Psoas muscle (tissue), 8 donors: Measurements from ENCODE around the gene ZBTB44. TPM values are rescaled to one million over a fixed set of nuclear protein-coding genes. Genes with fewer than 3 reads are reported as not detected.

Experiments
- ATAC-seq, 4 donors: fragments of 200-7000 bp; cut with Tn5 transposase; one replicate each; pipeline ENCODE4 v1.9.1; 2020; ENCODE audit warnings: moderate library complexity in 3 of 4, mild to moderate bottlenecking in 2 of 4
- DNase-seq, 2 donors: peaks; one replicate each; pipeline ENCODE4 v3.0.0-alpha.2; 2020
- H3K27ac ChIP-seq: fragments of 200-600 bp; one replicate; pipeline ENCODE4 v1.8.0; 2022
- H3K27me3 ChIP-seq, 3 donors: fragments of 200-600 bp in 1 of 3; one replicate each; pipeline versions ENCODE4 v1.6.1 to v1.8.0; 2013 to 2022; ENCODE audit warnings: low read length in 2 of 3, mild to moderate bottlenecking in 2 of 3, moderate library complexity in 1 of 3; ENCODE audit not compliant: insufficient read depth in 3 of 3
- H3K36me3 ChIP-seq, 2 donors: fragments of 200-600 bp in 1 of 2; one replicate each; pipeline versions ENCODE4 v1.6.1 to v1.8.0; 2013 to 2022; ENCODE audit warnings: low read depth in 1 of 2, mild to moderate bottlenecking in 1 of 2, moderate library complexity in 1 of 2; ENCODE audit not compliant: insufficient read depth in 1 of 2
- H3K4me1 ChIP-seq: fragments of 200-600 bp; one replicate; pipeline ENCODE4 v1.8.0; 2022
- H3K4me3 ChIP-seq: fragments of 200-600 bp; one replicate; pipeline ENCODE4 v1.8.0; 2022; ENCODE audit warnings: mild to moderate bottlenecking
- H3K9me3 ChIP-seq: fragments of 200-600 bp; one replicate; pipeline ENCODE4 v1.8.0; 2022
- CTCF ChIP-seq: fragments of 200-600 bp; IDR thresholded peaks from one replicate; pipeline ENCODE4 v1.8.0; 2022; ENCODE audit warnings: antibody characterized with exemption
- WGBS, 3 donors: extraction: QIAGEN DNeasy Blood & Tissue Kit; methylation state at CpG; one replicate each; pipeline versions ENCODE4 v1.1.6 to v1.1.7; 2013; 5-methylcytosine and 5-hydroxymethylcytosine counted together
- intact Hi-C, 2 donors: fragments of 100-400 bp; cut with DNase I; formaldehyde crosslinking; loops; one replicate each; pipeline versions ENCODE4 v1.11.0 to v1.14.2; 2022
- polyA plus RNA-seq, 3 donors: library from polyadenylated mRNA; stranded (reverse); fragments of 200-250 nt; gene quantifications; one replicate each; pipeline ENCODE4 v1.2.3, GENCODE V29; 2013
- total RNA-seq, 4 donors: library from RNA; stranded (reverse); fragmentation: NEBNext Ultra II Directional in 2 of 4; extraction: Animal tissue kit (Norgen Biotek cat#: 25700) in 2 of 4; gene quantifications; one replicate each; pipeline versions ENCODE4 v1.2.1 to v1.2.4, GENCODE V29; 2021 to 2023
- donor health status: healthy with polysubstance abuse.
- donor health status: DM: no; HTN: no; CAD: no; lungs with moderate emphysema.
- donor health status: Bipolar disorder and iron deficiency.
- donor health status: healthy.
- donor health status: DM: yes; HTN: yes; CAD: no.
- donor health status: DM: no; HTN: no; CAD: no.
- donor health status: DM: no; HTN: no; CAD: no.
- donor health status: DM: yes; HTN: yes; CAD: no.

The ZBTB44 gene
- total and polyA plus RNA-seq, 7 donors, result 8.6 to 77.2 (median 58.6) TPM

- 91 to 93% (median 91%) methylated on average over 29 to 32 of the region's 32 CpGs for WGBS, 3 donors
Measured at GRCh38 chr11:130189492-130190210, 125.1 kb downstream of the ZBTB44 start.

GRCh38 chr11:130188585-130189347 is 126.0 kb downstream of the ZBTB44 start:
- Histone ChIP-seq H3K36me3 (no peaks in the 10 kb centered on the region), H3K4me1 (no peaks in the 10 kb centered on the region), H3K27me3 (no peaks in the 10 kb centered on the region), H3K27ac (no peak overlapping the region), H3K9me3 (no peaks in the 10 kb centered on the region), H3K4me3 (no peak overlapping the region)
- TF ChIP-seq CTCF, result no peak
- no peak for DNase-seq
- intact Hi-C loops, result no loop called here
- ATAC-seq, result no peak
- 85 to 87% (median 86%) methylated on average over 19 of the region's 19 CpGs for WGBS, 3 donors

More at GRCh38 chr11:130189492-130190210, 125.1 kb downstream of the ZBTB44 start:
- ATAC-seq (peak in 1 of 4 donors; percentile 9), DNase-seq (no peak)
- Histone ChIP-seq H3K27ac (no peak overlapping the region), H3K4me3 (no peak overlapping the region), H3K36me3 (no peaks in the 10 kb centered on the region), H3K27me3 (no peaks in the 10 kb centered on the region), H3K9me3 (no peaks in the 10 kb centered on the region), H3K4me1 (no peaks in the 10 kb centered on the region)
- intact Hi-C loops, result no loop called here
- no peak for TF ChIP-seq CTCF

- TF ChIP-seq CTCF, result no peak
- no peaks in the 10 kb centered on the region for H3K4me1 ChIP-seq
- H3K9me3 ChIP-seq, result no peaks in the 10 kb centered on the region
- no peaks in the 10 kb centered on the region for H3K36me3 ChIP-seq
- H3K27me3 ChIP-seq, result no peaks in the 10 kb centered on the region
- H3K4me3 ChIP-seq, result no peak overlapping the region
- intact Hi-C loops, result no loop called here
- WGBS, 3 donors, result 90 to 94% (median 91%) methylated on average over 14 of the region's 14 CpGs
- ATAC-seq (no peak), DNase-seq (no peak)
- no peak overlapping the region for H3K27ac ChIP-seq
Measured at GRCh38 chr11:130188047-130188446, 126.7 kb downstream of the ZBTB44 start.

- no peak for DNase-seq
- Histone ChIP-seq H3K27me3 (no peaks in the 10 kb centered on the region), H3K27ac (no peak overlapping the region), H3K4me1 (peaks cover 3% of the 10 kb centered on the region), H3K9me3 (no peaks in the 10 kb centered on the region), H3K36me3 (no peaks in the 10 kb centered on the region), H3K4me3 (no peak overlapping the region)
- intact Hi-C loops, result no loop called here
- no peak for ATAC-seq
- 91 to 95% (median 92%) methylated on average over 10 to 13 of the region's 13 CpGs for WGBS, 3 donors
- no peak for TF ChIP-seq CTCF
Measured at GRCh38 chr11:130187096-130187495, 127.6 kb downstream of the ZBTB44 start.
